ENCODE measurements around the gene ROBO1.

The ROBO1 gene

DNA sequence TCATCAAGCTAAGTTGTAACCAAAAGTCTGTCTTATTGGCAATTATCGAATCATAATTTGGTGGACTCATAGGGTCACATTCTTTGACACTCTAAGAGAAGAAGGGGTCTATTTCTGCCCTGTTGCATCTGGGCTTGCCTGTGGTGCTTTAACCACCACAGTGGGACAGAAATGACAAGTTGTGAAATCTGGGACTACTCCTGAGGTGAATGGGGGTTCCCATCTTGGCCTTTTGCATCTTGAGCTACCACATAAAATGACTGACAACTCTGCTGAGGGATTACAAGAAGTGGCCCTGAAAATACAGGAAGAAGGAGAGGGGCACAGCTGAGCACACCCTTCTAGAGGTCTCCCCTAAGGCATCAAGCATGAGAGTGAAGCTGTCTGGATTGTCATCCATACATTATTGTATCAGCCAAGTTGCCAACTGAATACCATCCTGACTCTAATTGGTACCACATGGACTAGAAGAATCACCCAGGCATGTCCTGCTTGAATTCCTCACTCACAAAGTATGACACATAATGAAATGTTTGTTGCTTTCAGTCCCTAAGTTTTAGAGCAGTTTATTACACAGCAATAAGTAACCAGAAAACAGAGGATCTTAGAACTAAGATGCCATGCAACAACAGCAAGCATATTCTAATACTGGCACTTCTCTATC lies 306.5 kb downstream of the ROBO1 start:
- no peak for DNase-seq (ENCODE audit: low spot score)

DNA sequence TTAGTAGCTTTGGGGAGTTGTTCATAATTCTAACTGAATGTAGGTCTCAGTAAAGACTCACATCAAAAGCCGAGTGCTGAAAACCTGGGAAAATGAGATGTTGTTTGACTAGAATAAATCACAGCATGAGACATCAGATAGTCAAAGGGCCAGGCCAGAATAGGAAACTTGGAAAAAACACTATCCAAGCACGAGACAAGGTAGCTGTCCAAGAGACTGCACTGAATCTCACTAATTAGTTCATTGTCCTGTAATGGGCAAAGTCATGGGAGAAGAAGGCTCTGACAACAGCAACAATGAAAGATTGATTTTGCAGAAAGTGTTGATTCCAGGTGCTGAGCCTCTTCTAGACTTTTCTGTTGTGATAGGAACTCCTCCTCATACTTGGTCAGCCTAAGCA lies 314.2 kb downstream of the ROBO1 start:
- no peak for DNase-seq (ENCODE audit: low spot score)

DNA sequence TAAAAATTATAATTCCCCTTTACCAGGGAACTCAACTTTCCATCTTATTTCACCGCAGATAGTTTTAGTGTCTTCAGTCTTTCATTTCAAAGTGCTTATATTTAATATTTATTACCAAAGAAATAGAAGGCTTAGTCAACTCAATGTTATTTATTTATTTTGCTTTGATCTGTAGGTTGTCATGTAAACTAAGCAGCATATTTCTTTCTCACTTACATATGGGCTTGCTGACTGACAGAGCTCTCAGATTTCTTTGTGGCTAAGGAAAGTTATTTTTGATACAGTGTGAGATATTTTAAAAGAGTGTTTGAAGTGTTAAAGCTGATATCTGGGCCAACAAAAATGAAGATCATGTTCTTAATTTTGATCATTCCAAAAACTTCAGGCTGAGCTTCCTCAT lies 331.4 kb downstream of the ROBO1 start:
- no peak for DNase-seq (ENCODE audit: low spot score)

DNA sequence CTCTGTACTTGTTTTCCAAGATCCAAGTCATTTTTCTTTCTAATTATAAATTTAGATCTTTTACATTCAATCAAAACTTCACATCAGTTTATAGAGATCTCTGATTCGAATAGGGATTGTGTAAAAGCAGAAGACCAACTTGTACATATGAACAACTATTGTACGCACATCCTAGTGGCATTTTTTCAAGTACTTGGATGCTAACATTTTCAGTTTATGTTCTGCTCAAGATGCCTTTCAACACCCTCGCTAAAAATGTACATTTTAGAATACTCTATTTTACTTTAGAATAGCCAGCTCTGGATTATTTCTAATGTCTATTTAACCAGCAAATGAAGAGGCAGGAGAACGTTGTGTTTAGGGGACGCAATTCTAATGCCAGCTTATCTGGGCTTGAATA lies 340.7 kb downstream of the ROBO1 start:
- no peak for DNase-seq (ENCODE audit: low spot score)

DNA sequence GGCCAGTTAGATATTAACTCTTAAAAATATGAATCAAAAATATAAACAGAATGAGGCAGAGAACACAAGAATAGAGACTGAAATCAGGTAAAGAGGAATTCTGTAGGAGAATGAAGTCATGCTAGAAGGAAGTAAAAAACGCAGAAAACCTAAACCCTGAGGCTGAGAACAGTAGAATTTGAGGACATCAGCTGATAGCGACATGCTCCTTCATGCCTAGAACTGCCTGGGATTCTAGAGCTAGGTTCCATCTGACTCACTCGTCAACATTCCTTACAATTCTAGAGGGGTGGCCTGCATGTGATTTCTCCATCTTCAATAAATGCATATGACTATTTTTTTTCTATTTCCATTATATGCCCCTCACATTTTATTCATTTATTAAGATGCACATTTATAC lies 343.0 kb downstream of the ROBO1 start:
- DNase-seq (ENCODE audit: low spot score), result no peak

DNA sequence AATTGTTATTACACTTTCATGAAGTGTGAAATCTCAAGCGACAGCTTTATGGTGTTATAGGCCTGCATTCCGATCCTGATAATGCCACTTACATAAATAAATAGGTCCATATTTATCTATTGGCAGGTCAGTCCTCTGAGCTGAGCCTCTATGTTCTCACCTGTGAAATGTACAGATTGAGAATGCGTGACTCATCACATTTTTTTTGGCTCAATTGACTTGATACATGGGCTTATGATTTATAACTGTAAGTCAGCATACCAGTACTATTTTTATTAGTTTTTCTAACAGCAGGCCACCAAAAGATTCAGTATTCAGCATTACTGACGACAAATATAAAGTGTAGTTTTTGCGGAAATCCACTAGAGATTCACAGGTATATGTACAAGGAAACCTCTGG lies 344.4 kb downstream of the ROBO1 start:
- no peak for DNase-seq (ENCODE audit: low spot score)

DNA sequence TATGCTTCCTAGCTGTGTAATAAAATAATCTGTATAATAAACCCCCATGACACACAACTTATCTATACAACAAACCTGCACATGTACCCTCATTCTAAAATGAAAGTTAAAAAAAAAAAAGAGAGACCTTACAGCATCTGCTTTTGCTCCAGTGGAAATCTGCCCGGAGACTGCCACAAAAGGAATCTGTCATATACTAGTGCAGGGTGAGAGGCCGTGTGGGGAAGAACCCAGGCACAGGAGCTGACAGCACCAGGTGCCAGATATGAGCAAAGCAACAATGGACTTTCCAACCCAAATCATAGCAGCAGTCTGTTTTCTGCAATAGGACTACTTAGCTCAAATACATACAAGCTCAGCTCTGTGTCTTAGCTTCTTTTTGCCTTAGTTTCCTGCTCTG lies 346.5 kb downstream of the ROBO1 start:
- no peak for DNase-seq (ENCODE audit: low spot score)

DNA sequence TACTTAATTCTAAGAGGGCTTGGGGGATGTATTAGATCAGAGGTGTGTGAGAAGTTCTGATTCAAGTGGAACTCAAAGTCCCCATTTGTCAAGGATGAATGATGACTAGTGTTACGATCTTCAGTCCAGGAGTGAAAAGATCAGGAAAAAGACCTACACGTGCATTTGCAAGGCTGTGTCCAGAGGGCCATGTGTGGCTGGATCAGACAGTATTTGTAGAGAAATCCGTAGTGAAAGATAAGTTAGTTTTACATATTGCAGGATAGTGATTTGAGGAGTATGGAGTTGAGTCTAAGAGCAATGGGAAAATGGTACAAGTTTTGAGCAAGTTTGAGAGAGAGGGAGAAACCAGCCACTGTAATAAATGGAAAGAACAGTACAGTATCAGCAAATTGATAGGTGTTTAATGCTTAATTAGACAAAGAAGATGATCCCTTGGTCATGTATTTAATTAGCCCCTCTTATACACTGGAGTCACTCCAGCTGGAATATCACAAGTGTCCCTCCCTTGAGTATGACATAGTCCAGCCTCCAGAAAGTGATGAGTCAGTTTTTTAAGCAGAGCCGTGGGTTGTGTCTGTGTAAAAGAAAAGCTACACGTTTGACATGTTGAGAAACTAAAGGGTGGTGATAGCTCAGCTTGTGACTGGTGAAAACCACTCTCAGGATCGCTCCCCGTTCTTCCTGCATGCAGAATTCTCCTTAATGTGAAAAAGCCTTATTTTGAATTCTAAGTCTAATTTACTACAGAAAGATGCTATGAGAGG lies 348.8 kb downstream of the ROBO1 start:
- peak; percentile 1 for DNase-seq (ENCODE audit: low spot score)

DNA sequence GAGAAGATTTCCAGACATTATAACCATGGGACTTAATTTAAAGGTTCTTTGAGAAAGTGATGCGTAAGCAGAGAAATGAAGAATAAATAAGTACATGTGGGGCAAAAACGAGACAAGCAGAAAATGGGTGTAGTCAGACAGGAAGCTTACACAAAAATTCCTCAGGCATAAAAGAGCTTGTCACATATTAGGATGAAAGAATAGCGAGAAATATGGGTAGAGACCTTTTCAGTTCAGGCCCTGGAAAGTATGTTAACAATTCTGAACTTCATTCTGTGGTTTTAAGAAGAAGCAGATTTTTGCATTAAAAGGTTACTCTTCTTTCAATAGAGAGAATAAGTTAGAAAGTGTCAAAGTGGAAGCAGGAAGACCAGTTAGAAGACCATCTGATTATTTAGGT lies 352.4 kb downstream of the ROBO1 start:
- no peak for DNase-seq (ENCODE audit: low spot score)

DNA sequence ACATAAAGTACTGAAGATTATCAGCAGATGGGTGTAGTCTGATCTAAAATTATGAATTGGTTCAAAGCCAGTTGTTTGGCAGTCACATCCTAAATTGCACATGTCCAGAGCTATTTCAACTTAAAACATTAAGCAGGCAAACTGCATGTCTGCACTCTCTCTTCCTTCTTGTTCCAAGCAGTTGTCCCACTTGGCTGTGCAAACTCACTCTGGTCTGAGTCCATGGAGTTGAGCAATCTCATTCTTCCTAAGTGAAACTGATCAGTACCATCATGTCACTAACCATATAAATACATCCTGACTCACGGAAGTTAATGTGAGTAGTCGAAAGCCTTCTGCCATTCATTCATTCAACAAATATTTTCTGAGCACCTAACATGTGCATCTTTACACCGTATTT lies 353.0 kb downstream of the ROBO1 start:
- no peak for DNase-seq (ENCODE audit: low spot score)

DNA sequence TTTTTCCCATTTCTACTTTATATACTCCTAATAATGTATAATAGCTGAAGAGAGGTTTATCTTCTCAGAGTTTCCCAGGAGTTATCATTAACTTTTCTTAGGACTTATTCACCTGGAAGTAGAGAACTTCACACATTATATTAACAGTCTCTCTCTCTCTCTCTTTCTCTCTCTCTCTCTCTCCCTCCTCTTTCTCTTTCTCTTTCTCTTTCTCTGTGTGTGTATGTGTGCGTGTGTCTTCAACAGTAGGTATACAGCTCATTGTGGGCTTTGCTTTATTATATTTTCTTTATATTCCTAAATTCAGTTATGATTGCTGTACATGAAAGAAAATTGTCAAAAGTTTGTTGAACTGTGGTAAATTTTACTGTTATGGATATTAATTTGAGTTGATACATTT lies 353.8 kb downstream of the ROBO1 start:
- no peak for DNase-seq (ENCODE audit: low spot score)

DNA sequence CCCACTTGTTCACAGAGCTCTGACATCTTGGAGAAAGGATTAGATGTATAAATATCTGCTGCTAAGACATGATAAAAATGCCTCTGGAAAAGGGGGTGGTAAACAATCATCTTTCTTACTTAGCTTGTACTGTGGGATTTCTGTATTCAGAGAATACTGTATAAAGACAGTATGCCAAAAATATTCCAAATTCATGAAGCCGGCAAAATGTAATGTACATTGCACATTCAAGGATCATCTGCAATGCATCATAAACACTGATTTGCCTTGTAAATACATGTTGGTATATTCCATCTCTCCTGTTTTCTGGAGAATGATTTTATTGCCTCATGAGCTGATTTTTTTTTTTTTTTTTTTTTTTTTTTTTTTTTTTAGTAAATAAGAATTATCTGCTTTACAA lies 355.3 kb downstream of the ROBO1 start:
- no peak for DNase-seq (ENCODE audit: low spot score)

DNA sequence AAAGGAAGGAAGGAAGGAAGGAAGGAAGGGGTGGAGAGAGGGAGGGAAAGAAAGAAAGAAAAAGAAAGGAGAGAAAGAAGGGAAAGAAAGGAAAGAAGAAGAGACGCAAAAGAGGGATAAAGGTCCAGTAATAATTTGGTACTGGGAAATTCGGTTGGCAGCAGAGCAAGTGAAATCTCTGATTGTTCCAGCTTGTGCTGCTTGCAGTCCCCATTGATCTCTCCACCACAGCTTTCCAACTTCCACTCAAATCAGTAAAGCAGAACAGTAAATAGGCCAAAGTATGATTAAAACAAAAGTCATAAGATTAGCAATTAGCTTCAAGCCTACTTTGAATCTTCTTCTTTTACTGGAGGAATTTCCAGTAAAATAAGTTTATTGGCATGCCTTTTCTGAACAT lies 357.2 kb downstream of the ROBO1 start:
- no peak for DNase-seq (ENCODE audit: low spot score)

DNA sequence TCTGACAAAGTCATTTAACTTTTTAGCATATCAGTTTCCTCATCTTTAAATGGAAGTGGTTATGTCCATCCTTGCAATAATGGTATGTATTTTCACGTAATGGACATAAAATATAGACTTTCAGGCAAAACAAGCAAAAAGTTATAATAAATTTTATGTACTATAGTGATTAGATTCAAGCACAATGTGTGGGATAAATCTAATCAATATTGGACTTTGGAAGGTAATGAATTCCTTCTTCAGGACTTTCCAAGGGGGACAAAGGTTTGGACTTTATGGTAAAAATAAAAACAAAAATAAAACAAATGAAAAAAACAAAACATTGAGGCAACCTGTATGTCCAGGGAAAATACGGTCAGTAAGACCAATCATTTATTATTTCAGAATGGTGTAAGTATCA lies 357.7 kb downstream of the ROBO1 start:
- DNase-seq (ENCODE audit: low spot score), result no peak

DNA sequence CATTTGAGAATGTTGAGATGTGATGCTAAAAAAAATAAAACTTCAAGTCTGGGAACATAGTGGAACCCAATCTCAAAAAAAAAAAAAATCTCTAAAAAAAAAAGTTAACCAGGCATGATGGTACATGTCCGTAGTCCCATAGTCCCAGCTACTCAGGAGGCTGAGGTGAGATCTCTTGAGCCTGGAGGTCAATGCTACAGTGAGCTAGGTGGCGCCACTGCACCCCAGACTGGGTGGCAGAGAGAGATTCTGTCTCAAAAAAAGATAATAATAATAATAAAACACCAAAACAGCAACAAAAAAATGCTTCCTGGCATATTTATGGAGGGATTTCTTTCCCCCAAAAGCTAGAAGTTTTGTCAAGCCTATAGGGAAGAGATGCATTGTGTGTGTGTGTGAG lies 361.6 kb downstream of the ROBO1 start:
- no peak for DNase-seq (ENCODE audit: low spot score)

DNA sequence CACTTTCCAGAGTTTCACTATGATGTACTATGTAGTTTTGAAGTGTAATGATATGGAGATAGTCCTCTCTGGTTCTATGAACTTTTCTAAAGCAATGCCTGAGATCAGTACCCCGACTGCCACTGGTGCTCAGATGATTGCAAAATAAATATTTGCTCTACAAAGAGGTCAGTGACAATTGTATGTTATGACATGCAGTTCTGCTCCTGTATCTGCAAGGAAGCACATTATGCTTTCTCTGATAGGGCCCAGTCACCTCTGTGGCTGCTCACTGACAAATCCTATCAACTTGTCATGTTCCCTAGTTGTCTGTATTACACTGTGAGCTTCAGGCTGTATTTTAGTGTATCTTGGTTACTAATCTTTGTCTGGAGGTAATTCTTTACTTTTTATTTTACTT lies 362.6 kb downstream of the ROBO1 start:
- no peak for DNase-seq (ENCODE audit: low spot score)

DNA sequence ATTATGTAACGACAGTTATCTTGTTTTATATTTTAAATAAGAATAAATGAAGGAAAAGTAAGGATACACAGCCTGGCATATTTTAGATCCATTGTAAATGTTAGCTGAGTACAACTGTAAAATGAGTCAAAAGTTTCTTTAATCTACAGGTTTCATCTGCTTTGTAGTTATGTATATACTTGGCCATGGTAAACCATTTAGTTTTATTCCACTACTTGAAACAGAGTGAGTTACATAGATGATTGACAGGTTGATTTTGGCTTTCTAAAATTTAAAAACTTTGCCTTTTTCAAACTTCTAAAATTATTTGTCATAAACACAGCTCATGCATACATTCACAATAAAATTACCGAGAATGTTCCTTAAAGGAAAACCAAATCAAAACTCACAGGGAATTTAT lies 371.2 kb downstream of the ROBO1 start:
- no peak for DNase-seq (ENCODE audit: low spot score)

DNA sequence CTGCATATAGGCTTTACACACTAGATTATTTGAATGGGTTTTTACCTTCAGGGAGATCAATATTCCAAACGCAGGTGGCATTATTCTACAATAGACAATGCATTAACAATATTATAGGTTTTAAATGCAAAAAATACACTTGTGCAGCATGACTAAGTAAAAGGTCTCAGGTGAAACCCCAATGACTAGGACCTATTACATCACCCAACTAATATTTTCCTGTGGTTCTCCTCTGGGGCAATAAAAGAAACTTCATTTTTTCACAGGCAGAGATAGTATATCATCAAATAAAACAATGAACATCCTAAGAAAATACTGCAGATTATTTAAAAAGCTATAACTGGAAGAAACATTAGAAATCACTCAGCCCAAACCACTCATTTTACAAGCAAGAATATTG lies 375.3 kb downstream of the ROBO1 start:
- no peak for DNase-seq (ENCODE audit: low spot score)

DNA sequence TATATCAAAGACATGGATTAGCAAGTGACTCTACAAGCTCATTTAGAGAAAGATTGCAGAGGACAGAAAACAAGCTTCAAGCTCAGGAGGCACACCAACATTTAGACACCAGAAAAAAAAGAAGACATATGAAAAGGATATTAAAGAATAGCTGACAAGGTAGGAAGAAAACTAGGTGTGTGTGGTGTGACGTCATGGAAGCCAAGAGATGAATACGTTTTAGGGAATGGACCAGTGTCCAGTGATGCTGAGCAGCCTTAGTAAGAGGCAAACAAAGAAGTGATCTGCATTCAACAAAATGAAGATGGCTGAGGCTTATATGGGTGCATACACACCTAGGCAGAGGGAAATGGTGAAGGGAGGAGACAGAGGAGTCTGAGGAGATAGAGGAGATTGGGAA lies 377.4 kb downstream of the ROBO1 start:
- no peak for DNase-seq (ENCODE audit: low spot score)

DNA sequence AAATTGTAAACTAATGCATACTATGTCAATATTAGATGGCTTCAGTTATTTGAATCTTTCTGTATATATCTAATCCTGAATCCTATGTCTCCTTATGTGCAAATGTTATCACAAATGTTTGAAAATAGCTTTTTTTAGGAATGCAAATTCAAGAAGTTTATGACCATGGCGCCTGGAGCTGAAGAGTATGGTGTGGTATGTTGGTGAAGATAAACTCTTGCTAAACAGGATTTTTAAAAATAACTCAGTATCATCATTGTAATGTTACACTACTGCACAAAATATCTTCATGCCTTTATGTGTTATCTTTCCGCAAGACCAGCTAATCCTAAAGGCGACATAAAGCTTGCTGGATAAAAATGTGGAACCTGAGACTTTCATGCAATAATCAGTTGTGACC lies 382.6 kb downstream of the ROBO1 start:
- no peak for DNase-seq (ENCODE audit: low spot score)

DNA sequence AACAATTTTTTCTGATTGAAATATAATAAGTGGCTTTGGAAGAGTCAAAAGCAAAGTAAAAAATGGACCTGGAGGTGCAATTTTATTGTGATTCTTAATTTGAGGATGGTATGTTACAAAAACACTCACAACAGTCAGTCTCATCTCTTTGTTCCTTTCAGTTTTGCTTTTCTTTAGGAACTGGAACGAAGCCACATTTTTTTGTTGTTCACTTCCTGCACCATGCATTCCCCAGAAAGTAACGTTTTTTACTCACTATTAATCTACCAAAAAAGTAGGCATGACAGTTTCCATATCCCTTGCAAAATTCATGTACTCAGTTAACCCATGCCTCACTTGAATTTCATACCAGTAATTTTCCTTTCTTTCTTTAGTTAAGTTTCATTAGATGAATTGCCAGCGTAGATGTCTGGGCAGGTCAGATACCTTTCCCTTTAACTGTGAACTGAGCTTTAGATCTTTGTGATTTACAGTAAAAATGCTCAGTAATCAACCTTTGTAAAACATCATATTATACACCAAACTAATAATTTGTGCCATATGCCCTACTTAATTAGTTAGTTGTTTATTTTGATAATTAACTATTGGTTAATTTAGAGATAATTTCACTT lies 384.3 kb downstream of the ROBO1 start:
- no peak for DNase-seq (ENCODE audit: low spot score)

DNA sequence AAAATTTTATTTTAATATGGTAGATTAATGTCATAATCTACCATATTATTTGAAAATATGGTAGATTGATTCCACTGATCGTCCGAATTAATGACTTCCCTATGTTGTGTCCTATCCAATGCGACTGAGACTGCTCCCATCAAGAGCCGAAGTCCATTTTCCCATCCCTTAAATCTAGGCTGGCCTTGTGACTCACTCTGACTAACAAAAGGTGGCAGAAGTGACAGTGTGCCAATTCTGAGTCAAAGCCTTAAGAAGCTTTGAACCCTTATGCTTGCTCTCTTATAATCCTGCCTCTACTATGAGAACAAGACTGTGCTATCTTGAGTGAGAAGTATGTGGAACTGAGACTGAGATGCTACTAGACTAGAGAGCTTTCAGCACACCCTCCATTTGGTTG lies 387.2 kb downstream of the ROBO1 start:
- DNase-seq (ENCODE audit: low spot score), result peak; percentile 19

DNA sequence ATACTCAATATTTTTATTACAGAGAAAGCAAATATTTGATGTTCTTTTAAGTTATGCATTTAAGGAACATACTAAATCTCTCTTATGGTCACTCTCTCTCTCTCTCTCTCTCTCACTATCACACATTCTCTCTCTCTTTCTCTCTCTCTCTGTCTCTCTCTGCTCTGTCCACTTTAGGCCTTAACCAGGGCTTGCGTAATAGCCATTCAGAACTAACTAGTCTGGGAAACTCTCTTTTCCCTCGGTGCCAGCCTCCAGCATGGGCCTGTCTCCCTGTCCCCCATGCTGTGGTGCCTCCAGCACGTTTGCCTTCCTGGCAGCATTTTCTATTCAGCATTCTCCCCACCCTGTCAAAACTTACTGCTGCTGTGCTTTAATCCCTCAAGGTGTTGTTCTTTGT lies 389.7 kb downstream of the ROBO1 start:
- no peak for DNase-seq (ENCODE audit: low spot score)

DNA sequence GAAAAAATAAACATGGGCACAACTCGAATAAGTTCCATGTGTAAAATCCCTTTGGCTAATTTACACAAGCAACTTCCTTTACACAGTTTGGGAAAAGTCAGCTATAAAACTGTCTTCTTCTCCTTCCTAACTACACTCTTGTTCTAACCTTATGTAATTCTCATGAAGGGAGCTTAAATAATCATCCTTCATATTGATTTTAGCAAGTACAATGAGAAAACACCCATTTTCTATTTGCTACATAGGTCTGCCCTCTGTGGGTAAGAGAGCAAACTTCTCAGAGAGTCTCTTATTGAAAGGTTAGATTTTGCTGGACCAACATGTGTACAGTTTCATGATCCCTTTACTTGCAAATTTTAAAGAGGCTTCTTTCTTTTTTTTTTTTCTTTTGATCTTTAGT lies 398.5 kb downstream of the ROBO1 start:
- DNase-seq (ENCODE audit: low spot score), result peak; percentile 20

Data from RKO (cell line).